ENCODE results near the gene SLC1A5. TPM values are rescaled to one million over a fixed set of nuclear protein-coding genes. Genes with fewer than 3 reads are reported as not detected.

SLC1A5 gene
- total RNA-seq, 4 donors from 2014 or later = 19.8 to 104 (median 91.4) TPM

- no peak overlapping the region for H3K4me3 ChIP-seq
- in situ Hi-C loops (cut with MboI; ENCODE audit: low pct_ligation_motif_present in 1 of 4, low pct_unique_long_range_greater_than_20kb in 1 of 4, low sequenced_read_pairs in 3 of 4) (no loop called here), intact Hi-C loops (cut with DNase I; ENCODE audit: low total_unique reads) (no loop called here)
- H3K27ac ChIP-seq = peak overlapping the region in 2 of 4 donors; percentile 22 to 26
- H3K36me3 ChIP-seq = peaks cover 0 to 38% (median 17%) of the 10 kb centered on the region in 4 donors
- TF ChIP-seq POLR2AphosphoS5 (IDR thresholded peaks at IDR 0.05) (peak in 1 of 3 donors; percentile 12), CTCF (IDR thresholded peaks at IDR 0.05) (no peak)
- no peaks in the 10 kb centered on the region for H3K4me1 ChIP-seq
- H3K27me3 ChIP-seq = no peaks in the 10 kb centered on the region
- H3K9me3 ChIP-seq = no peaks in the 10 kb centered on the region
- 84 to 88% methylated on average over 5 to 23 of the region's 23 CpGs for WGBS, 2 donors (ENCODE audit: low coverage in 1 of 2)
- no peak for DNase-seq
Observed at GRCh38 chr19:46732966-46733689, 55.3 kb downstream of the SLC1A5 start.

GRCh38 chr19:46732172-46732938 is 56.0 kb downstream of the SLC1A5 start:
- Histone ChIP-seq H3K36me3 (peaks cover 0 to 38% (median 13%) of the 10 kb centered on the region in 4 donors), H3K27me3 (no peaks in the 10 kb centered on the region), H3K4me1 (no peaks in the 10 kb centered on the region), H3K9me3 (no peaks in the 10 kb centered on the region), H3K4me3 (no peak overlapping the region), H3K27ac (no peak overlapping the region)
- intact Hi-C loops (cut with DNase I; ENCODE audit: low total_unique reads) (no loop called here), in situ Hi-C loops (cut with MboI; ENCODE audit: low pct_ligation_motif_present in 1 of 4, low pct_unique_long_range_greater_than_20kb in 1 of 4, low sequenced_read_pairs in 3 of 4) (no loop called here)
- DNase-seq = no peak
- TF ChIP-seq POLR2AphosphoS5 (IDR thresholded peaks at IDR 0.05) = no peak
- TF ChIP-seq EP300 (IDR thresholded peaks at IDR 0.05; ENCODE audit: low read depth) = no peak
- no peak for TF ChIP-seq CTCF (IDR thresholded peaks at IDR 0.05)
- TF ChIP-seq POLR2A (IDR thresholded peaks at IDR 0.05) = no peak
- WGBS, 2 donors (ENCODE audit: low coverage in 1 of 2) = 90% methylated on average over 28 of the region's 28 CpGs; no CpG with 5 or more reads in 1 of the 2 donors

GRCh38 chr19:46731584-46731983 is 56.8 kb downstream of the SLC1A5 start:
- no peak overlapping the region for H3K27ac ChIP-seq

More at GRCh38 chr19:46731584-46731983, 56.8 kb downstream of the SLC1A5 start:
- H3K27me3 ChIP-seq = no peaks in the 10 kb centered on the region
- H3K4me3 ChIP-seq = no peak overlapping the region
- in situ Hi-C loops (cut with MboI; ENCODE audit: low pct_ligation_motif_present in 1 of 4, low pct_unique_long_range_greater_than_20kb in 1 of 4, low sequenced_read_pairs in 3 of 4) (no loop called here), intact Hi-C loops (cut with DNase I; ENCODE audit: low total_unique reads) (no loop called here)
- peaks cover 0 to 45% (median 17%) of the 10 kb centered on the region in 4 donors for H3K36me3 ChIP-seq
- WGBS, 2 donors (ENCODE audit: low coverage in 1 of 2) = 81% methylated on average over 14 of the region's 14 CpGs; no CpG with 5 or more reads in 1 of the 2 donors
- H3K9me3 ChIP-seq = no peaks in the 10 kb centered on the region
- DNase-seq = no peak
- no peaks in the 10 kb centered on the region for H3K4me1 ChIP-seq
- TF ChIP-seq POLR2AphosphoS5 (IDR thresholded peaks at IDR 0.05) = no peak
- TF ChIP-seq POLR2A (IDR thresholded peaks at IDR 0.05) = no peak
- no peak for TF ChIP-seq CTCF (IDR thresholded peaks at IDR 0.05)
- TF ChIP-seq EP300 (IDR thresholded peaks at IDR 0.05; ENCODE audit: low read depth) = no peak
